B cell (primary cell): ENCODE results near the gene CHST2. TPM values are rescaled to one million over a fixed set of nuclear protein-coding genes. Genes with fewer than 3 reads are reported as not detected.
A peak's percentile ranks its signal among the peaks of the same experiment; 100 is the strongest.

Experiments
- ATAC-seq: fragments of 200-7000 bp; cut with Tn5 transposase; one replicate; pipeline ENCODE4 v1.10.0; 2021; ENCODE audit warnings: low read depth, mild to moderate bottlenecking, moderate number of reproducible peaks, moderate library complexity
- CTCF ChIA-PET: fragments of 350-600 bp; sonication (Branson Sonifier 250); formaldehyde crosslinking; loops from one replicate; lab custom pipeline; 2021; ENCODE audit warnings: antibody characterized with exemption, inconsistent platforms; lab: Charles Lee
- POLR2A ChIA-PET: fragments of 350-600 bp; sonication (Branson Sonifier 250); formaldehyde crosslinking; loops from one replicate; lab custom pipeline; 2021; ENCODE audit warnings: antibody characterized with exemption; lab: Charles Lee
- DNase-seq: peaks from one replicate; pipeline ENCODE4 v3.0.0; 2013
- H2AFZ ChIP-seq: 2 replicates; pipeline ENCODE4 v1.6.1; 2012; ENCODE audit warnings: mild to moderate bottlenecking, low read depth, low read length; ENCODE audit not compliant: insufficient read depth, poor library complexity, severe bottlenecking
- H3K27ac ChIP-seq, 2 donors: 1 replicate in 1 of 2; 2 replicates in 1 of 2; pipeline ENCODE4 v1.5.1; 2012 to 2013; ENCODE audit warnings: low read length in 2 of 2, mild to moderate bottlenecking in 2 of 2, moderate library complexity in 1 of 2
- H3K27me3 ChIP-seq, 4 experiments: fragments of 200-600 bp in 1 of 4; sonication (generic) in 1 of 4; replicated peaks in 1 of 4; 1 replicate in 2 of 4; 2 replicates in 2 of 4; pipeline versions ENCODE4 v1.6.1 to v1.7.0; 2013 to 2016; ENCODE audit warnings: low read length in 3 of 4, mild to moderate bottlenecking in 2 of 4, mixed read lengths in 1 of 4, moderate library complexity in 1 of 4; ENCODE audit not compliant: insufficient read depth in 4 of 4, control insufficient read depth in 3 of 4; ENCODE audit errors: control extremely low read depth in 1 of 4
- H3K36me3 ChIP-seq, 2 experiments: replicated peaks in 1 of 2; 1 replicate in 1 of 2; 2 replicates in 1 of 2; pipeline versions ENCODE4 v1.6.1 to v1.7.1; 2013; ENCODE audit warnings: low read length in 1 of 2; ENCODE audit not compliant: insufficient read depth in 2 of 2, control insufficient read depth in 1 of 2; ENCODE audit errors: control extremely low read depth in 1 of 2, extremely low read depth in 1 of 2
- H3K4me1 ChIP-seq, 2 donors: fragments of 200-600 bp in 1 of 2; sonication (generic) in 1 of 2; 1 replicate in 1 of 2; 2 replicates in 1 of 2; pipeline versions ENCODE4 v1.5.1 to v1.6.1; 2013 to 2017; ENCODE audit warnings: low read length in 2 of 2; ENCODE audit not compliant: control insufficient read depth in 2 of 2, insufficient read depth in 2 of 2
- H3K4me2 ChIP-seq: replicated peaks from 2 replicates; pipeline ENCODE3; 2012; ENCODE audit warnings: mild to moderate bottlenecking, low read depth, low read length; ENCODE audit not compliant: poor library complexity, severe bottlenecking
- H3K4me3 ChIP-seq, 5 experiments: fragments of 200-600 bp in 1 of 5; sonication (generic) in 1 of 5; 1 replicate in 3 of 5; 2 replicates in 2 of 5; pipeline versions ENCODE4 v1.5.1 to v1.7.0; 2011 to 2016; ENCODE audit warnings: low read length in 4 of 5, mild to moderate bottlenecking in 4 of 5, low read depth in 2 of 5, control low read depth in 1 of 5, moderate library complexity in 1 of 5; ENCODE audit not compliant: insufficient read depth in 1 of 5; ENCODE audit errors: control extremely low read depth in 1 of 5, extremely low read depth in 1 of 5
- H3K79me2 ChIP-seq: fragments of 200-600 bp; sonication (generic); one replicate; pipeline ENCODE4 v1.6.0; 2016; ENCODE audit warnings: low read length; ENCODE audit not compliant: control insufficient read depth, insufficient read depth
- H3K9ac ChIP-seq: fragments of 200-600 bp; sonication (generic); 2 replicates; pipeline ENCODE4 v1.6.1; 2017; ENCODE audit warnings: mild to moderate bottlenecking, low read length, moderate library complexity
- H3K9me3 ChIP-seq, 3 donors: one replicate each; pipeline versions ENCODE4 v1.6.1 to v1.7.1; 2013; ENCODE audit warnings: low read length in 2 of 3; ENCODE audit not compliant: control insufficient read depth in 2 of 3, insufficient read depth in 1 of 3; ENCODE audit errors: control extremely low read depth in 1 of 3
- H4K20me1 ChIP-seq: 2 replicates; pipeline ENCODE4 v1.6.0; 2012; ENCODE audit warnings: mild to moderate bottlenecking, low read length; ENCODE audit not compliant: insufficient read depth, control insufficient read depth, poor library complexity, severe bottlenecking
- H3K27ac Mint-ChIP-seq: one replicate; pipeline ENCODE4 v1.8.0; 2021; ENCODE audit warnings: mixed read lengths
- H3K27me3 Mint-ChIP-seq: one replicate; pipeline ENCODE4 v1.8.0; 2021; ENCODE audit warnings: mixed read lengths
- H3K4me1 Mint-ChIP-seq: one replicate; pipeline ENCODE4 v1.8.0; 2021; ENCODE audit warnings: mixed read lengths
- H3K4me3 Mint-ChIP-seq: one replicate; pipeline ENCODE4 v1.8.0; 2021; ENCODE audit warnings: mixed read lengths
- H3K9me3 Mint-ChIP-seq: one replicate; pipeline ENCODE4 v1.8.0; 2022; ENCODE audit warnings: mixed read lengths; ENCODE audit not compliant: insufficient read depth
- EZH2 ChIP-seq: IDR thresholded peaks from 2 replicates; pipeline ENCODE4 v1.6.1; 2012; ENCODE audit warnings: borderline replicate concordance, low read depth, mild to moderate bottlenecking, moderate library complexity, low read length; ENCODE audit not compliant: insufficient read depth, poor library complexity, severe bottlenecking
- WGBS: methylation state at CpG from one replicate; pipeline ENCODE4 v1.1.5; 2013; ENCODE audit warnings: missing lambda C conversion rate; ENCODE audit not compliant: insufficient coverage; 5-methylcytosine and 5-hydroxymethylcytosine counted together
- intact Hi-C: fragments of 100-400 bp; cut with micrococcal nuclease; formaldehyde crosslinking; loops from one replicate; pipeline ENCODE4 v1.10.0; 2022
- polyA plus RNA-seq: library from polyadenylated mRNA; depleted of rRNA; stranded (reverse); fragments of >200 nt; gene quantifications from 2 replicates; pipeline ENCODE4 v1.2.3, GENCODE V29; 2012
- total RNA-seq, 2 donors: library from RNA; stranded (reverse); fragments of 120-200 nt in 1 of 2; gene quantifications; 1 replicate in 1 of 2; 2 replicates in 1 of 2; pipeline versions ENCODE4 v1.2.3 to v1.2.4, GENCODE V29; 2013 to 2022
- TF ChIP-seq, protein P1 (sequence below): fragments of 200-600 bp; IDR thresholded peaks from one replicate; pipeline ENCODE4 v1.8.0; 2022; ENCODE audit warnings: antibody characterized with exemption, mild to moderate bottlenecking

CHST2 gene
- total and polyA plus RNA-seq, 2 donors (not counting 1 experiment from before 2014, with no cell fraction given), result 5.2 to 25.0 TPM

DNA sequence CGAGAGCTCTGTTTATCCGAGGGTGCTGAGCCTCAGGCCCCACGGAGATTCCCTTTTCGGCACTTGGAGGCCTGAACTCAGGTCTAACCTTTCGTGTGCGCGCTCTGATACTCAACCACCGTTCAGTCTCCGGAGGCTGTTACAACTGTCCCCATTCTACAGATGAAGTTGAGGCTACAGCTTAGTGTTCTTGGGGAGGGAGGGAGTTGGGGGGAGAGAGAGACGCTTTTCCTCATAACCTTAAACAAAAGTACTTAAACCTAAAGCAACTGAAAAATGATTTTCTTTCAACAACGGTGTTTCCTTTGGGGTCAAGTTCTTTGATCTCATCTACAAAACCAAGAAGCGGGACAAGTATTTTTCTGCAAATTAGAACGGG lies 952 bp upstream of the CHST2 start:
- POLR2A ChIA-PET, result no interaction called here
- peaks cover 0 to 8% (median 0%) of the 10 kb centered on the region in 4 experiments for H3K27me3 ChIP-seq
- peaks cover 0 to 8% (median 0%) of the 10 kb centered on the region in 3 donors for H3K9me3 ChIP-seq
- no peaks in the 10 kb centered on the region for H3K36me3 ChIP-seq
- DNase-seq (no peak), ATAC-seq (no peak)
- H4K20me1 ChIP-seq, result no peaks in the 10 kb centered on the region
- H3K4me1 ChIP-seq, result peaks cover 21 to 32% of the 10 kb centered on the region in 2 donors
- WGBS, result 56% methylated on average over 8 of the region's 13 CpGs
- peak overlapping the region; percentile 98 for H2AFZ ChIP-seq
- Mint-ChIP-seq H3K4me3 (peak overlapping the region; percentile 94), H3K27me3 (no peaks in the 10 kb centered on the region), H3K27ac (peak overlapping the region; percentile 95), H3K9me3 (no peaks in the 10 kb centered on the region), H3K4me1 (peaks cover 27% of the 10 kb centered on the region)
- peaks cover 6% of the 10 kb centered on the region for H3K79me2 ChIP-seq
- peak overlapping the region; percentile 63 to 72 for H3K27ac ChIP-seq
- CTCF ChIA-PET, result interaction anchor here (1.1 to 4.9 kb wide), 4 partner anchors 34 to 556 kb away, joined by 4 to 31 read pairs (median 6); no protein-coding TSS in a partner anchor
- TF ChIP-seq EZH2, result no peak
- TF ChIP-seq, protein P1, sequence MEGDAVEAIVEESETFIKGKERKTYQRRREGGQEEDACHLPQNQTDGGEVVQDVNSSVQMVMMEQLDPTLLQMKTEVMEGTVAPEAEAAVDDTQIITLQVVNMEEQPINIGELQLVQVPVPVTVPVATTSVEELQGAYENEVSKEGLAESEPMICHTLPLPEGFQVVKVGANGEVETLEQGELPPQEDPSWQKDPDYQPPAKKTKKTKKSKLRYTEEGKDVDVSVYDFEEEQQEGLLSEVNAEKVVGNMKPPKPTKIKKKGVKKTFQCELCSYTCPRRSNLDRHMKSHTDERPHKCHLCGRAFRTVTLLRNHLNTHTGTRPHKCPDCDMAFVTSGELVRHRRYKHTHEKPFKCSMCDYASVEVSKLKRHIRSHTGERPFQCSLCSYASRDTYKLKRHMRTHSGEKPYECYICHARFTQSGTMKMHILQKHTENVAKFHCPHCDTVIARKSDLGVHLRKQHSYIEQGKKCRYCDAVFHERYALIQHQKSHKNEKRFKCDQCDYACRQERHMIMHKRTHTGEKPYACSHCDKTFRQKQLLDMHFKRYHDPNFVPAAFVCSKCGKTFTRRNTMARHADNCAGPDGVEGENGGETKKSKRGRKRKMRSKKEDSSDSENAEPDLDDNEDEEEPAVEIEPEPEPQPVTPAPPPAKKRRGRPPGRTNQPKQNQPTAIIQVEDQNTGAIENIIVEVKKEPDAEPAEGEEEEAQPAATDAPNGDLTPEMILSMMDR, result no peak
- peak overlapping the region; percentile 96 for H3K4me2 ChIP-seq
- H3K9ac ChIP-seq, result peak overlapping the region; percentile 90
- peak overlapping the region; percentile 75 to 95 (median 91) for H3K4me3 ChIP-seq
- intact Hi-C loops, result loop anchor here (1.0 to 5.0 kb wide), 3 partner anchors 36 to 854 kb away; partner anchors contain the start of genes DIPK2A and U2SURP
